Activated CD4-positive, alpha-beta T cell treated with anti-CD3 and anti-CD28 coated beads, Interleukin-2, amount 10 ng/mL, durations not matched to agents 7 days and 5 days (primary cell): Measurements from ENCODE around the gene CTIF. TPM values are rescaled to one million over a fixed set of nuclear protein-coding genes. Genes with fewer than 3 reads are reported as not detected.

ENCODE experiments used
- CTCF ChIA-PET: fragments of 350-600 bp; sonication (Branson Sonifier 250); formaldehyde crosslinking; loops from one replicate; lab custom pipeline; 2021; ENCODE audit warnings: antibody characterized with exemption; lab: Charles Lee
- POLR2A ChIA-PET: fragments of 350-600 bp; sonication (Branson Sonifier 250); formaldehyde crosslinking; loops from one replicate; lab custom pipeline; 2021; ENCODE audit warnings: antibody characterized with exemption; lab: Charles Lee
- DNase-seq: peaks from one replicate; pipeline ENCODE4 v3.0.0-alpha.2; 2020
- H3K27ac Mint-ChIP-seq: one replicate; pipeline ENCODE4 v1.8.0; 2021; ENCODE audit warnings: mild to moderate bottlenecking, moderate library complexity, mixed read lengths
- H3K27me3 Mint-ChIP-seq: one replicate; pipeline ENCODE4 v1.8.0; 2021; ENCODE audit warnings: mixed read lengths
- H3K36me3 Mint-ChIP-seq: one replicate; pipeline ENCODE4 v1.8.0; 2021; ENCODE audit warnings: low read depth, mixed read lengths
- H3K4me1 Mint-ChIP-seq: one replicate; pipeline ENCODE4 v1.8.0; 2021; ENCODE audit warnings: mixed read lengths
- H3K4me3 Mint-ChIP-seq: one replicate; pipeline ENCODE4 v1.8.0; 2021; ENCODE audit warnings: mild to moderate bottlenecking, moderate library complexity, mixed read lengths
- H3K9me3 Mint-ChIP-seq: one replicate; pipeline ENCODE4 v1.8.0; 2021; ENCODE audit warnings: mixed read lengths
- microRNA-seq: library from miRNA; unstranded; fragments of <30 nt; microRNA quantifications from one replicate; pipeline ENCODE4 v1.2.0, GENCODE V29; 2021; ENCODE audit warnings: borderline microRNAs expressed, borderline replicate concordance
- total RNA-seq, 2 experiments: library from RNA; stranded (reverse); gene quantifications; one replicate each; pipeline ENCODE4 v1.2.3, GENCODE V29; 2021

Gene CTIF
- total RNA-seq, 2 experiments from 2014 or later = 1.5 to 2.7 TPM

DNA sequence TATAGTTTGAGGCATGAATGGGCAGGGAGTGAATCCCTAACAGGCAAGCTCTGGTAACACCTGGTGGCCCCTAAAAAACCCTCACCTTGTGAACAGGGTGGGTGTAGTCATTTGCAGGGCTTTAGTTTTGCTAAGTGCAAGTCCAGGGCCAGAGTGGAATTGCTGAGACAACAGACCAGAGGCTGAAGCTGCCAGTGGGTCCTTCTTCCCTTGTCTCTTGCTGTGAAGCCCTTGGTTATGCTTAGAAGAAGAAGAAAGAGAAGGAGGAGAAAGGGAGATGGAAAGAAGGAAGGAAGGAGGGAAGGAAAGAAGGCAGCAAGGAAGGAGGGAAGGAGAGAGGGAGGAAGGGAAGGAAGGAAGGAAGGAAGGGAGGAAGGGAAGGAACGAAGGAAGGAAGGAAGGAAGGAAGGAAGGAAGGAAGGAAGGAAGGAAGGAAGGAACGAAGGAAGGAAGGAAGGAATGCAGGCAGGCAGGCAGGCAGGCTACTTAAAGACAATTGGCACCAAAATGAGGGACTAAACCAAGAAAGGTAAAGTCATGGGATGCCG, 366.1 kb downstream of the CTIF start:
- H3K4me1 Mint-ChIP-seq = peaks cover 18% of the 10 kb centered on the region
- no peak for DNase-seq
- ChIA-PET CTCF (interaction anchor here (1.3 kb wide), 1 partner anchor 8 kb away, joined by 5 read pairs; no protein-coding TSS in a partner anchor), POLR2A (no interaction called here)
- H3K27me3 Mint-ChIP-seq = peaks cover 11% of the 10 kb centered on the region
- H3K4me3 Mint-ChIP-seq = no peak overlapping the region
- no peak overlapping the region for H3K27ac Mint-ChIP-seq
- peaks cover 12% of the 10 kb centered on the region for H3K36me3 Mint-ChIP-seq
- peaks cover 12% of the 10 kb centered on the region for H3K9me3 Mint-ChIP-seq

DNA sequence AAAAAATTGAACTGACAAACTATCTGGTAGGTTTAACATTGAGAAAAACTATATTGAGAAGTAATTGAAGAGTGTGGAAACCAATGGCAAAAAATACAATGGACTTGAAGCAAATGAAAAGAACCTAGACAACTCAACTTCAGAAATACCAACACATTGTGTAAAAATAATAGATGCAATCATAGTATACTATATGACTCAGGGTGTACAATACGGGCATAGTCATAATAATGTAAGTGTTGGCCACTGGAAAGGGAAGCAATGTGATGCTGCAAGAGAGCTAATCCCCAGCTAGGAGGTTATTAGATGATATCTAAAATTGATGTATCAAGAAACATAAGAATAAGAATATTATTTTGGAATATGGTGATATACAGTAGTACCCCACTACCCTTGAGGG, 366.7 kb downstream of the CTIF start:
- POLR2A ChIA-PET = no interaction called here
- Mint-ChIP-seq H3K36me3 (peaks cover 12% of the 10 kb centered on the region), H3K9me3 (peaks cover 12% of the 10 kb centered on the region), H3K4me1 (peaks cover 17% of the 10 kb centered on the region), H3K27ac (no peak overlapping the region), H3K4me3 (no peak overlapping the region), H3K27me3 (peaks cover 11% of the 10 kb centered on the region)
- no peak for DNase-seq
- CTCF ChIA-PET = no interaction called here

DNA sequence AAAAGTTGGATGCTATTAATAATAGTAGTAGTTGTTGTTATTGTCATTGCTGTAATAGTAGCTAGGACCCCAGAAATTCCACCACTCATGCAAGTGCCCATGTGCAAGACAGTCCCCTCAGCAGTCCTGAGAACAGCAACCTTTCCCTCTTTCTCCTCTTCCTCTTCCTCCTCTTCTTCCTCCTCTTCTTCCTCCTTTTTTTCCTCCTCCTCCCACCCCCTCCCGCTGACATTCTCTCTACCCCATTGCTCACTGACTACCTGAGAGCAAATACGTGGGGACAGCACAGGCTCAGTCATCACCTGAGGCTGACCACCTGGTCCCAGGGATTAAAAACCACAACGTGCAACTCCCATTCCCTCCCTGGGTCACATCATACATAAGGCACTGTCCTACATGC, 370.1 kb downstream of the CTIF start:
- ChIA-PET CTCF (interaction anchor here (0.7 kb wide), 1 partner anchor 78 kb away, joined by 4 read pairs; no protein-coding TSS in a partner anchor), POLR2A (no interaction called here)
- peaks cover 11% of the 10 kb centered on the region for H3K27me3 Mint-ChIP-seq
- H3K4me1 Mint-ChIP-seq = peaks cover 27% of the 10 kb centered on the region
- H3K4me3 Mint-ChIP-seq = no peak overlapping the region
- no peak for DNase-seq
- H3K9me3 Mint-ChIP-seq = peaks cover 10% of the 10 kb centered on the region
- H3K36me3 Mint-ChIP-seq = peaks cover 11% of the 10 kb centered on the region
- H3K27ac Mint-ChIP-seq = no peak overlapping the region

DNA sequence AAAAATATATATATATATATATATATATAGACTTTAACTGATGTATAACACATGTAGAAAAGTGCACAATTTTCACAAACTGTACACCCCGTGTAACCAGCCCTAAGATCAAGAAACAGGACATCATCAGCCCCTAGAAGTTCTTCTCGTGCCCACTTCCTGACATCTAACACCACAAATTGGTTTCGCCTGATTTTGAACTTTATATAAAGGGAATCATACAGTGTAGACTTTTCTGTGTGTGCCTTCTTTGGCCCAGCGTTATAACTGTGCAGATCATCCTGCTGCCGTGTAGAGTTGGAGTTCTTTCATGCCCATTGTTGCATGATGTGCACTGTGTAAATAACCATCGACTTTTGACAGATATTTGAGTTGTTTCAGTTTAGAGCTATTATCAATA, 370.9 kb downstream of the CTIF start:
- H3K9me3 Mint-ChIP-seq = peaks cover 4% of the 10 kb centered on the region
- ChIA-PET POLR2A (no interaction called here), CTCF (interaction anchor here (1.4 kb wide), 1 partner anchor 15 kb away, joined by 3 read pairs; no protein-coding TSS in a partner anchor)
- peaks cover 5% of the 10 kb centered on the region for H3K27me3 Mint-ChIP-seq
- H3K4me1 Mint-ChIP-seq = peaks cover 31% of the 10 kb centered on the region
- no peak overlapping the region for H3K4me3 Mint-ChIP-seq
- no peak overlapping the region for H3K27ac Mint-ChIP-seq
- peaks cover 4% of the 10 kb centered on the region for H3K36me3 Mint-ChIP-seq
- DNase-seq = peak; percentile 45

DNA sequence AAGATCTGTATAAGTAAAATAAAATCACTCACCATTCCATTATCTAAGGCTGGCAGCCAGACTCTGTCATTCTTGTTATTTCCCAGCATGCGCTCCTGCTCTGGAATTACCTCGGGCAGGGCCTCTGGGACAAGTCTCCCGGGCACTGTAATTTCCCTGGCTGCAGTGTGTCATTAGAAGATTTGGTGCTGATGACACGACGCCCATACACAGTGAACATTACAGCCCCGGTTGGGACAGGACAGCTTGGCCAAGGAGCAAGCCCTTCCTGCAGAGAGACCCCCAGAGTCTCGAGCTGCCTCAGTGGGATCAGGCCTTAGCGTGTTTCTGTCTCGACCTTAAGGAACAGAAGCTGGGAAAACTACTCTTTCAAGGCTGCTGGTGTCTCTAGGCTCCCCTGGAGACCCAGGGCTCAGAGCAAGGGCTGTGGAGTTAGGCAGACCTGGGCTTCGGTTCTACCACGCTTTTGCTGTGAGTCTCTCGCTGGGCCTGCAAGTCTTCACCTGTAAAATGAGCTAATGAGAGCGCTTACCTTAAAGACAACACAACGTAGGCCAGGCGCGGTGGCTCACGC, 372.2 kb downstream of the CTIF start:
- Mint-ChIP-seq H3K9me3 (no peaks in the 10 kb centered on the region), H3K27me3 (peaks cover 2% of the 10 kb centered on the region), H3K4me3 (no peak overlapping the region), H3K36me3 (no peaks in the 10 kb centered on the region), H3K27ac (no peak overlapping the region), H3K4me1 (peaks cover 34% of the 10 kb centered on the region)
- CTCF ChIA-PET = interaction anchor here (1.4 to 1.5 kb wide), 2 partner anchors 13 to 16 kb away, joined by 3 read pairs; no protein-coding TSS in a partner anchor
- POLR2A ChIA-PET = no interaction called here
- no peak for DNase-seq

Small RNA genes within 50 kb of the gene (microRNA-seq; reads per million reads assigned to microRNA genes)
- gene MIR4743 = not detected

Other genes starting within 250 kb of the CTIF start
- under 1 TPM; 0.10 to 0.15 TPM for gene ZBTB7C, start 129.6 kb upstream of the CTIF start, total RNA-seq